Fibroblast of lung (primary cell): ENCODE results near the gene PRSS48.

Source experiments
- CTCF ChIP-seq, 2 donors: IDR thresholded peaks in 1 of 2; conservative IDR thresholded peaks in 1 of 2; 1 replicate in 1 of 2; 2 replicates in 1 of 2; pipeline ENCODE4 v1.5.1; 2011 to 2012; ENCODE audit warnings: low read length in 2 of 2, control low read depth in 1 of 2, inconsistent platforms in 1 of 2, low read depth in 1 of 2, mild to moderate bottlenecking in 1 of 2
- EZH2 ChIP-seq: IDR thresholded peaks from 2 replicates; pipeline ENCODE4 v1.5.1; 2012; ENCODE audit warnings: low read length, control low read depth, mild to moderate bottlenecking; ENCODE audit errors: missing control alignments

GRCh38 chr4:151287409-151287808 is 10.4 kb downstream of the PRSS48 start:
- TF ChIP-seq CTCF (conservative IDR thresholded peaks at IDR 0.05 in 1 of 2, IDR thresholded peaks at IDR 0.05 in 1 of 2; ENCODE audit: low read depth in 1 of 2, low read length in 2 of 2) (no peak), EZH2 (no peak)
